ENCODE results near the gene RXFP1.

GRCh38 chr4:158617956-158618355 is 96.3 kb downstream of the RXFP1 start:
- no peak for TF ChIP-seq CTBP1 (IDR thresholded peaks at IDR 0.05; ENCODE audit: borderline replicate concordance)
- TF ChIP-seq FOXK2 (IDR thresholded peaks at IDR 0.05), result no peak
- TF ChIP-seq NFRKB (IDR thresholded peaks at IDR 0.05), result no peak
- TF ChIP-seq SP1 (IDR thresholded peaks at IDR 0.05), result no peak
- no peak for TF ChIP-seq HDGF (IDR thresholded peaks at IDR 0.05; ENCODE audit: borderline replicate concordance)
- no peak for TF ChIP-seq FOXA1 (IDR thresholded peaks at IDR 0.05)
- no peak for TF ChIP-seq TARDBP (IDR thresholded peaks at IDR 0.05)
- TF ChIP-seq BHLHE40 (IDR thresholded peaks at IDR 0.05; ENCODE audit: borderline replicate concordance), result no peak
- no peak for TF ChIP-seq ZNF384 (IDR thresholded peaks at IDR 0.05)
- TF ChIP-seq ARNT (IDR thresholded peaks at IDR 0.05), result no peak
- TF ChIP-seq, protein P1, sequence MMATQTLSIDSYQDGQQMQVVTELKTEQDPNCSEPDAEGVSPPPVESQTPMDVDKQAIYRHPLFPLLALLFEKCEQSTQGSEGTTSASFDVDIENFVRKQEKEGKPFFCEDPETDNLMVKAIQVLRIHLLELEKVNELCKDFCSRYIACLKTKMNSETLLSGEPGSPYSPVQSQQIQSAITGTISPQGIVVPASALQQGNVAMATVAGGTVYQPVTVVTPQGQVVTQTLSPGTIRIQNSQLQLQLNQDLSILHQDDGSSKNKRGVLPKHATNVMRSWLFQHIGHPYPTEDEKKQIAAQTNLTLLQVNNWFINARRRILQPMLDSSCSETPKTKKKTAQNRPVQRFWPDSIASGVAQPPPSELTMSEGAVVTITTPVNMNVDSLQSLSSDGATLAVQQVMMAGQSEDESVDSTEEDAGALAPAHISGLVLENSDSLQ (IDR thresholded peaks at IDR 0.05), result no peak
- no peak for TF ChIP-seq ELF4 (IDR thresholded peaks at IDR 0.05)

Data from HEK293T (cell line).